ENCODE results near the gene ARF1.

DNA sequence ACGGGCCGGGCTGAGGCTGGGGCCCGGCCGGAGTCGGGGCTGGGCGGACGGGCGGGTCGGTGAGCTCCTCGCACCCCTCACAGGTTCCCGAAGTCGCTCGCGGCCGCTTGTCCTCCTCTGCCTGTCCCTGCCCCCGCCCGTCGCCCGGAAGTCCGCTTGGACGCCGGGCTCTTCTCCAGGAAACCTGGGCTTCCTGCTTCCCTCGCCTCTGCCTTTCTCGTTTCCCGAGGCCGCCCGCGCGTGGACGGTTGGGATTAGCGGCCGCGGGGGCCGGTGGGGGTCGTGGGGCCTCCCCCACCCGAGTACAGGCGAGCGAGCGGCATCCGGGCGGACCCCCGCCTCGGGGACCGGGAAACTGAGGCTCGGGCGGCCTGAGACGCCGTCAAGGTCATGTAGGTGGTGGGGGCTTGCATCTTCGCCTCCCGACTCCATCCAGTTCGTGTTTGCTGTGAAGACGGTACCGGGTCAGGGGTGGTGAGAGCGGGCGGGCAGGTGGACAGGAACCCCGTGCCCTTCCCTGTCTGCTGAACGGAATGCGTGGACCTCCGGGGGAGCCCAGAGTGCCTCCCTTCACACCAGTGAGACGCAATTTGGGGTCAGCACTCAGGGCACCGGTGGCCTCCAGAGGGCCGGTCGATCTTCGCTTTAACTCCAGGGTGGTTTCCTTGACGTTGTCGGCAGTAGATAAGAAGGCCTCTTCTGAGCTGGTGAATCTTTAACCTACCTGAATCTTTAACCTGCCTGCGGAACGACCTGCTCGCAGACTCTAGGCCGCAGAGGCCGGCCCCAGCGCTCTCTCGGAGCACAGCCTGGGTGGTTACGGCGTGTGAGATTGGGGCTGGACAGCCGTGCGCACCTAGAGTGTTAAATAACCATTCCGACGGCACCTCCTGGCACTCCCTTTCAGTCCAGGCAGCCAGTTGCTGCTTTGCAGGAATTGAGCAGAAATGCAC is 686 bp downstream of the ARF1 start:
- TF ChIP-seq, protein P1, sequence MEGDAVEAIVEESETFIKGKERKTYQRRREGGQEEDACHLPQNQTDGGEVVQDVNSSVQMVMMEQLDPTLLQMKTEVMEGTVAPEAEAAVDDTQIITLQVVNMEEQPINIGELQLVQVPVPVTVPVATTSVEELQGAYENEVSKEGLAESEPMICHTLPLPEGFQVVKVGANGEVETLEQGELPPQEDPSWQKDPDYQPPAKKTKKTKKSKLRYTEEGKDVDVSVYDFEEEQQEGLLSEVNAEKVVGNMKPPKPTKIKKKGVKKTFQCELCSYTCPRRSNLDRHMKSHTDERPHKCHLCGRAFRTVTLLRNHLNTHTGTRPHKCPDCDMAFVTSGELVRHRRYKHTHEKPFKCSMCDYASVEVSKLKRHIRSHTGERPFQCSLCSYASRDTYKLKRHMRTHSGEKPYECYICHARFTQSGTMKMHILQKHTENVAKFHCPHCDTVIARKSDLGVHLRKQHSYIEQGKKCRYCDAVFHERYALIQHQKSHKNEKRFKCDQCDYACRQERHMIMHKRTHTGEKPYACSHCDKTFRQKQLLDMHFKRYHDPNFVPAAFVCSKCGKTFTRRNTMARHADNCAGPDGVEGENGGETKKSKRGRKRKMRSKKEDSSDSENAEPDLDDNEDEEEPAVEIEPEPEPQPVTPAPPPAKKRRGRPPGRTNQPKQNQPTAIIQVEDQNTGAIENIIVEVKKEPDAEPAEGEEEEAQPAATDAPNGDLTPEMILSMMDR (IDR thresholded peaks at IDR 0.05): no peak
- TF ChIP-seq POLR2AphosphoS5 (IDR thresholded peaks at IDR 0.05; ENCODE audit: insufficient read depth in 1 of 2, low read depth in 1 of 2) (peak in 1 of 2 donors; percentile 36), POLR2A (IDR thresholded peaks at IDR 0.05) (no peak)
